CMK (cell line): ENCODE results near the gene ABCA9.
A peak's percentile ranks its signal among the peaks of the same experiment; 100 is the strongest.
"Not testable (repeated sequence)": the region's sequence is repeated elsewhere in the genome, so short reads cannot be mapped to it uniquely, and the experiment has no call there.

ENCODE experiments used
- DNase-seq: peaks from one replicate; pipeline ENCODE4 v3.0.0-alpha.2; 2010; ENCODE audit warnings: low read depth

The ABCA9 gene, protein sequence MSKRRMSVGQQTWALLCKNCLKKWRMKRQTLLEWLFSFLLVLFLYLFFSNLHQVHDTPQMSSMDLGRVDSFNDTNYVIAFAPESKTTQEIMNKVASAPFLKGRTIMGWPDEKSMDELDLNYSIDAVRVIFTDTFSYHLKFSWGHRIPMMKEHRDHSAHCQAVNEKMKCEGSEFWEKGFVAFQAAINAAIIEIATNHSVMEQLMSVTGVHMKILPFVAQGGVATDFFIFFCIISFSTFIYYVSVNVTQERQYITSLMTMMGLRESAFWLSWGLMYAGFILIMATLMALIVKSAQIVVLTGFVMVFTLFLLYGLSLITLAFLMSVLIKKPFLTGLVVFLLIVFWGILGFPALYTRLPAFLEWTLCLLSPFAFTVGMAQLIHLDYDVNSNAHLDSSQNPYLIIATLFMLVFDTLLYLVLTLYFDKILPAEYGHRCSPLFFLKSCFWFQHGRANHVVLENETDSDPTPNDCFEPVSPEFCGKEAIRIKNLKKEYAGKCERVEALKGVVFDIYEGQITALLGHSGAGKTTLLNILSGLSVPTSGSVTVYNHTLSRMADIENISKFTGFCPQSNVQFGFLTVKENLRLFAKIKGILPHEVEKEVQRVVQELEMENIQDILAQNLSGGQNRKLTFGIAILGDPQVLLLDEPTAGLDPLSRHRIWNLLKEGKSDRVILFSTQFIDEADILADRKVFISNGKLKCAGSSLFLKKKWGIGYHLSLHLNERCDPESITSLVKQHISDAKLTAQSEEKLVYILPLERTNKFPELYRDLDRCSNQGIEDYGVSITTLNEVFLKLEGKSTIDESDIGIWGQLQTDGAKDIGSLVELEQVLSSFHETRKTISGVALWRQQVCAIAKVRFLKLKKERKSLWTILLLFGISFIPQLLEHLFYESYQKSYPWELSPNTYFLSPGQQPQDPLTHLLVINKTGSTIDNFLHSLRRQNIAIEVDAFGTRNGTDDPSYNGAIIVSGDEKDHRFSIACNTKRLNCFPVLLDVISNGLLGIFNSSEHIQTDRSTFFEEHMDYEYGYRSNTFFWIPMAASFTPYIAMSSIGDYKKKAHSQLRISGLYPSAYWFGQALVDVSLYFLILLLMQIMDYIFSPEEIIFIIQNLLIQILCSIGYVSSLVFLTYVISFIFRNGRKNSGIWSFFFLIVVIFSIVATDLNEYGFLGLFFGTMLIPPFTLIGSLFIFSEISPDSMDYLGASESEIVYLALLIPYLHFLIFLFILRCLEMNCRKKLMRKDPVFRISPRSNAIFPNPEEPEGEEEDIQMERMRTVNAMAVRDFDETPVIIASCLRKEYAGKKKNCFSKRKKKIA (N-terminal part only)

GRCh38 chr17:69060822-69061221 is at the start of gene ABCA9:
Gene ABCA9, minus strand, starts transcription at chr17:69060927. Its CDS starts 9,801 bp downstream, at chr17:69051126.
- DNase-seq, result no peak

- no peak for DNase-seq
Observed at GRCh38 chr17:69105907-69106730, 45.4 kb upstream of the ABCA9 start.

DNA sequence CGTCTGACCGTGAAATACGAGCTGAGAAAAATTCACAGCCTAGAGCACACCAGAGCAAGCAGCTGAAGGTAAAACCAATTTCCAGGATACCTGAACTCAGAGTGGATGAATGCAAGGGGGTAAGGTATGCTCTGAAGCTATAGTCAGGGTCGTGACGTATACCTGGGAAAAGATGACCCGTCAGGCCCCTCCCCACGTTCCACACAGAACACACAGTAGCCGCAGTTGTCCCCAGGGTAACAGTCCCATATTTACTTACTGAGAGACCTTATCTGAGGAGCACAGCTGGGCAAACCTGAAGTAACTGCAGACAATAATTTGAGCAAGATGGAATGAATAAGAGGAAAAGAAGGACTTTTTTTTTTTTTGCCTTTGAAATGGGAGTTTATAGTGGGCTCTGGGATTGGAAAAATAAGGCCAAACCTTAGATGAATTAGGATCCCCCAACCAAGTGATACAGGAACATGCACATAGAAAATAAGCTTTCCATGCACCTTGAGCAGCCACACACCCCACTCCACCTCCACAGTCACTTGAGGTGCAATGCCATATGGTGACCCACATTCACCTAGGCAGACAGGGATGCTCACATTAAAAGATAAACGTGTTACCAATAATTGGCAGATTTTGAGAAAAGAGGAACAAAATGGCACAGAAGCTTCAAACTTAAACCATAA is 43.0 kb upstream of the ABCA9 start:
- no peak for DNase-seq

DNA sequence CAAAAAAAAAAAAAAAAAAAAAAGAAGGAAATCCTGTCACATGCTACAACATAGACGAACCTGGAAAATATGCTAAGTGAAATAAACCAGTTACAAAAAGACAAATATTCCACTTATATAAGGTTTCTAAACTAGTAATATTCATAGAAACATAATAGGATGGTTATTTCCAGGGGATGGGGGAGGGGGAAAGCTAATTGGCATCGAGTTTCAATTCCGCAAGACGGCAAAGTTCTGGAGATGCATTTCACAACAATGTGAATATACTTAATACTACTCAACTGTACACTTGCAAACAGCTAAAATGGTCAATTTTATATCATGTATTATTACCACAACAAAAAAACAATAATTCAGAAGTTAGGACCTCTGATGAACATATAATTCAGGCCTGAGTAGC is 37.9 kb upstream of the ABCA9 start:
- DNase-seq, result no peak

DNA sequence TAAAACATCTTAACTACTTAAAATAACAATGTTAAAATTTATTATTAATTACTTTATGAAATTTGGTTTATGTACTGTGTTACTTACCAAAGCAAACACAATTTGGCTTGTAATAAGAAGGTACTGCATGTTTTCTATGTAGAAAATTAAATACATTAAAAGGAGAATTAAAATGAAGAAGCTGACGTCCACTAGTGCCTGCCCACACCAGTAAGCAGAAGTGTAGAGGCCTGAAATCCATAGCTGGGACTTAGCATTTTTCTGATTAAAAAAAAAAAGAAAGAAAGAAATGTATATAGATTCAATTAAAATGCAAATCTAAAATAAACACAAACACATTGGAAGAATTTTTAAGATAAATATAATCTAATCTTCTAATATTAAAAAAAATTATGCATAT is 35.8 kb upstream of the ABCA9 start:
- DNase-seq, result no peak

DNA sequence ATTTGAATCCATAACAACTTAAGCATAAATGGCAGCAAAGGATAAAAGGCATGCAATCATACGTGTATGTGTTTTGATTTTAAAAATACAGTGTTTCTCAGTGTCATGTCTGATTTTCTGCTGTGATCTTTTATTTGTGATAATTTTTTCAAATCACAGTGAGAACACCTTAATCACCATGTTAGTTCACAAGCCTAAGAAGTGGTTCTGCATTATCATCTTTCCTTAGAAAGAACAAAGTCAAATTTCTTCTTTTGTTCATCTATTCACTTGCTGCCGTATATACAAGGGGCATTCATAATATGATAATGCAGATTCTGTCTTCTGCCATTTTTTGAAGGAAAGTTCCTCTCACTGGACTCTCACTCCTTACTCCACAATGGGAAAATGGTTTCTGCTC is 33.3 kb upstream of the ABCA9 start:
- no peak for DNase-seq

GRCh38 chr17:69093279-69093789 is 32.6 kb upstream of the ABCA9 start:
- peak; percentile 30 for DNase-seq

DNA sequence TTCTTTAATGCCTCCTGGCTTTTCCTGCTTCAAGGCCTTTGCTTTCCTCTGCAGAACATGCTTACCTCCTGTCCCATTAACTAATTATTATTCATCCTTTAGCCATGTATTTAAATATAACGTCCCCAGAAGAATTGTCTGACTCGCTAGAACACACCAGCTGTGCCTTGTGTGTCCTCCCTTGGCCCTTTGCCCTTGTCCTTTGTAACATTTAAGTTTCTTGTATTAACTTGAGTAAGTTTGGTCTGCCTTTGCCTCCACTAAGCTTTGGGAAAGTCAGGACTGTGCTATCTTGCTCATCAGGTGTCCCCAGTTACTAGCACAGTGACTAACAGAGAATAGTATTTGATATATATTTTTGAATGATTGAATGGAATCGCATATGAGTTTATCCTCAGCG is 29.6 kb upstream of the ABCA9 start:
- no peak for DNase-seq

DNA sequence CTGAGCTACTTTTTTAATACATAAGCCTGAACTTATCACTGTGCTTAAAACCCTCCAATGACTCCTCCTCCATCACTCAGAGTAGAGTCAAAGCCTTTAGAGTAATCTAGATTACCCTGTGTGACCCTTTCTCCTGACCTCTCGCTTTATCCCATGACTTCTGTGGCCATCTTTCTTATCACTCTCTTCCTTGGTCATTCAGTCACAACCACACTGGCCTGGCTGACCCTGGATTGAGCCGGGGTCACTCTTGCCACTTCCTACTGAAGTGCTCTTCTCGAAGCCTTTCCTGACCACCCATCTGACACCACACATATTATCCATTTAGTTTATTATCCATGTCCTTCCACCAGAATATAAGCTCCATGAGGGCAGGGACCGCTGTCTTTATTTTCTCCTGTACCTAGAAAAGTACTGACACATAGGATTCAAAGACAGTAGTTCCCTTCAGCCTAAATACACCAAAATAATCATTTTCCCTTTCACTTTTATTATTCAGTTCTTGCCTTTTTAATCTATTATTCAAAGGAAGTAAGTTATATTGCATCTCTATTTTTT is 28.0 kb upstream of the ABCA9 start:
- peak; percentile 8 for DNase-seq

DNA sequence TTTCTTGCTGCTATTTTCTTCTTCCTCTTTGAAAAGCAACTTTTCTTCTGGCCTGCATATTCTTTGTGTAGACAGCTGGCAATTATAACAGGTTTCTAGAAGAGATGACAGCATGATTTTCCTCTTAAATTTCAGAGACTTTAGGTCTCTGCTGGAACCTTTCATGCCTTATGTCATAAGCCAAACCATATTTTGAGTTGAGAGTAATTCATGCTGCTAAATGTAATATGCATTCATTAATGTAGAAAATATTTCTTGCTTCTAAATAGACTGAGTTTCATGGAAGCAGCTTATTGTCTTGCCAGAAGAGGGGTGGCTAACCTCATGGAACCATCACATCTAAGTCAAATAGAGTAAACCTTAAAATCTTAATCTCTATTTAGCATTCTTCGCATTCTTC is 25.9 kb upstream of the ABCA9 start:
- no peak for DNase-seq

GRCh38 chr17:69084911-69085310 is 24.2 kb upstream of the ABCA9 start:
- DNase-seq, result no peak

DNA sequence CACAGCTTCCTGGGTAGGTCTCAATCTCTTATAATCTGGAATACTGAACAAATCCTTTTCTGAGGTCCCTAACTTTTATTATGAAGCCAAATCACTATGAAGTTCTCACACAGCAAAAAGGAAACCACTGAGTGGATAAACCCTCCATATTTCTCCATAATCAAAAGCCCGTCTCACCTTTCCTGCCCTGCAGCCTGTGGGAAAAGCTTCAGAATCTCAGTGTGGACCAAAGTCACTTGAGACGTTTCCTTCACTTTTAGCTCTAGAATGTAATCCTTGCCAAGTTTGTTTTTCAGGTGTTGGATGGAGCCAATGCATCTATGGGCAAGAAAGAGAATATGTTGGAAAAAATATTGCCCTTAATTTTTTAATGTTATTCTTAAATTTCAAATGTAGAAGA is 22.0 kb upstream of the ABCA9 start:
- DNase-seq, result no peak

DNA sequence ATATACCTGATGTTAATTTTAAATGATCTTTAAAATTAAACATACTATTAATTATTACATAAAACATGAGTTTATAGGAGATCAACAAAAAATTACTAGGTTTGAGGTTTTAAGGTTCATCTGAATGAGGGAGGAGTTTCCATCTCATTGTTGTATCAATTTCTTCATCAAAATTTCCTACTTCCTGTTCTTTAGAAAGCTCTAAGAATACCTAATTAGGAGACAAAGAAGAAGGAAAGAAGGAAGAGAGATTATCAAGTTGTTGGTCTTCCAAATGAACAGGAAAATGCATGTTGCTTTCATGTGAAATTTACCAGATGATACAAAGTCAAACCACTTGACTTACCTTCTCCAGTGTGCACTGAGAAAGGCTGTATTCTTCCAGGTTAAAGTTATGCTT is 18.1 kb upstream of the ABCA9 start:
- DNase-seq, result no peak

GRCh38 chr17:69075823-69076222 is 15.1 kb upstream of the ABCA9 start:
- no peak for DNase-seq

DNA sequence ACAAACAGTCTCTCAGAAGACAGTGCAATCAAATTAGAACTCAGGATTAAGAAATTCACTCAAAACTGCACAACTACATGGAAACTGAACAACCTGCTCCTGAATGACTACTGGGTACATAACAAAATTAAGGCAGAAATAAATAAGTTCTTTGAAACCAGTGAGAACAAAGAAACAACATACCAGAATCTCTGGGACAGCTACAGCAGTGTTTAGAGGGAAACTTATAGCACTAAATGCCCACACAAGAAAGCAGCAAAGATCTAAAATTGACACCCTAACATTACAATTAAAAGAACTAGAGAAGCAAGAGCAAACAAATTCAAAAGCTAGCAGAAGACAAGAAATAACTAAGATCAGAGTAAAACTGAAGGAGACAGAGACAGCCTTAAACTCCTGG is 12.7 kb upstream of the ABCA9 start:
- DNase-seq, result not testable (repeated sequence)

GRCh38 chr17:69072803-69073256 is 12.1 kb upstream of the ABCA9 start:
- not testable (repeated sequence) for DNase-seq

- DNase-seq, result not testable (repeated sequence)
Observed at GRCh38 chr17:69071233-69071586, 10.5 kb upstream of the ABCA9 start.

GRCh38 chr17:69070378-69071232 is 9.9 kb upstream of the ABCA9 start:
- not testable (repeated sequence) for DNase-seq

GRCh38 chr17:69069226-69069750 is 8.6 kb upstream of the ABCA9 start:
- DNase-seq, result no peak
